Activated CD4-positive, alpha-beta T cell treated with anti-CD3 and anti-CD28 coated beads for 36 hours (primary cell): ENCODE data around the gene LEO1. TPM values are rescaled to one million over a fixed set of nuclear protein-coding genes. Genes with fewer than 3 reads are reported as not detected.

Source experiments
- ATAC-seq: fragments of 200-7000 bp; cut with Tn5 transposase; one replicate; pipeline ENCODE4 v1.10.0; 2021; ENCODE audit warnings: mild to moderate bottlenecking, moderate library complexity
- CTCF ChIA-PET: fragments of 350-600 bp; sonication (Branson Sonifier 250); formaldehyde crosslinking; loops from one replicate; lab custom pipeline; 2021; ENCODE audit warnings: antibody characterized with exemption; lab: Charles Lee
- POLR2A ChIA-PET: fragments of 350-600 bp; sonication (Branson Sonifier 250); formaldehyde crosslinking; loops from one replicate; lab custom pipeline; 2021; ENCODE audit warnings: antibody characterized with exemption, inconsistent platforms; lab: Charles Lee
- DNase-seq: peaks from one replicate; pipeline ENCODE4 v3.0.0-alpha.2; 2020
- H3K27ac Mint-ChIP-seq: one replicate; pipeline ENCODE4 v1.8.0; 2021; ENCODE audit warnings: mixed read lengths
- H3K27me3 Mint-ChIP-seq: one replicate; pipeline ENCODE4 v1.8.0; 2021; ENCODE audit warnings: mixed read lengths
- H3K36me3 Mint-ChIP-seq: one replicate; pipeline ENCODE4 v1.8.0; 2021; ENCODE audit warnings: low read depth, mixed read lengths
- H3K4me1 Mint-ChIP-seq: one replicate; pipeline ENCODE4 v1.8.0; 2021; ENCODE audit warnings: mixed read lengths
- H3K4me3 Mint-ChIP-seq: one replicate; pipeline ENCODE4 v1.8.0; 2021; ENCODE audit warnings: mild to moderate bottlenecking, moderate library complexity, mixed read lengths
- H3K9me3 Mint-ChIP-seq: one replicate; pipeline ENCODE4 v1.8.0; 2021; ENCODE audit warnings: low read depth, mixed read lengths
- intact Hi-C, 2 experiments: fragments of 100-400 bp; cut with DNase I in 1 of 2; cut with micrococcal nuclease in 1 of 2; formaldehyde crosslinking; loops; one replicate each; pipeline versions ENCODE4 v1.14.2 to v1.15.1; 2022 to 2024; cut with DNase I, micrococcal nuclease
- total RNA-seq, 2 experiments: library from RNA; stranded (reverse); gene quantifications; one replicate each; pipeline ENCODE4 v1.2.3, GENCODE V29; 2021

Gene LEO1
- total RNA-seq, 2 experiments from 2014 or later: 31.4 to 40.0 TPM

DNA sequence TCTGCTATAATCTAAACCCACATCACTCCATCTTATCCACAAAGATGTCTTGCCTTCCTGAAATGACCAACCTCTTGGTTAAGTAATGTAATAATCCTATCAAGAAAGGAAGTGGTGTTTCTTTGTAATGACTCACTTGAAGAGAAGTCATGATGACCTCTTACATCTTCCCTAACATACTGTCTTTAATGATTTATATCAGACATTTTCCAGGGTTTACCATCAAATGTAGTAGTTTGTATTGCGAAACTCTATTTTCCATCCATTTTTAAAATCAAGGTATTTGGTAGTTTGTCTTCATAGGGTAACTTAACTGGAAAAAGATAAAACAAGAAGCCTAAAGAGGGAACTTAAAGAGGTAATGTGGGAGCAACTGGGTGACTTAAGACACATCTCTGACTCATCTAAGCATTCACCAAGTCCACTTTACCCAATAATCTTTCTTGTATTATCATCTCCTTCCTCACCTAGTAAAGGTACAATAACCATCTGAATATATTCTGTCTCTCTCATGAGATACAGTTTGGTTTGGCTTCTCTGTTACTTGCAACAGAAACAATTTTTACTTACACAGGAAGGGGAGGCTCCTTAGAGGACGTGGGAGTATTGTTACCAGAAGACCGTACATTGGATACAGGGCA, 41.7 kb upstream of the LEO1 start:
- DNase-seq (no peak), ATAC-seq (peak; percentile 65)
- CTCF ChIA-PET: interaction anchor here (0.5 kb wide), 1 partner anchor 41 kb away, joined by 3 read pairs; no protein-coding TSS in a partner anchor
- POLR2A ChIA-PET: no interaction called here
- H3K27ac Mint-ChIP-seq: peak overlapping the region; percentile 32
- H3K4me3 Mint-ChIP-seq: no peak overlapping the region
- peaks cover 5% of the 10 kb centered on the region for H3K27me3 Mint-ChIP-seq
- no peaks in the 10 kb centered on the region for H3K9me3 Mint-ChIP-seq
- intact Hi-C loops: loop anchor here (1.0 to 10.0 kb wide), 3 partner anchors 8 to 1878 kb away; no protein-coding TSS in a partner anchor
- peaks cover 50% of the 10 kb centered on the region for H3K4me1 Mint-ChIP-seq
- no peaks in the 10 kb centered on the region for H3K36me3 Mint-ChIP-seq

DNA sequence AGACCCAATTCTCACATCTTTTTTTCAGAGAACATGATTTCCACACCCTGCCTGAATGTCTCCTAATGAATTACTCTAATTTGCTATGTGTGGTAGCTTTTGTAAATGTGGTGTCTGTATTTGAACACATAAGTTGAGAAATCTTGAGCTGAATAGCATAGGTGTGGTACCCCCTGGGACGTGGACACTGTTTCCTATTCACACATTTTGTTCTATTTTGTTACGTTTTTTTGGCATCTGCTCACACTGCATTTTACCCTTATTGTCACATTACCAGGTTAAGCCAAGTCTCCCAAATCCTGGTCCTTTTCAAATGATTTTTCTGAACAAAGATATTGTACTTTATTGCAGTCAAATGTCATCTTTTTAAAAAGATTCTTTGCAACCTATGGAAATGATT, 40.6 kb upstream of the LEO1 start:
- no peak for ATAC-seq
- intact Hi-C loops: loop anchor here (2.0 to 10.0 kb wide), 2 partner anchors 29 to 1877 kb away; no protein-coding TSS in a partner anchor
- Mint-ChIP-seq H3K36me3 (no peaks in the 10 kb centered on the region), H3K9me3 (no peaks in the 10 kb centered on the region), H3K4me1 (peaks cover 55% of the 10 kb centered on the region), H3K27me3 (peaks cover under 1% of the 10 kb centered on the region), H3K4me3 (no peak overlapping the region), H3K27ac (no peak overlapping the region)
- DNase-seq: no peak
- ChIA-PET POLR2A (no interaction called here), CTCF (interaction anchor here (1.8 kb wide), 1 partner anchor 9 kb away, joined by 5 read pairs; no protein-coding TSS in a partner anchor)

DNA sequence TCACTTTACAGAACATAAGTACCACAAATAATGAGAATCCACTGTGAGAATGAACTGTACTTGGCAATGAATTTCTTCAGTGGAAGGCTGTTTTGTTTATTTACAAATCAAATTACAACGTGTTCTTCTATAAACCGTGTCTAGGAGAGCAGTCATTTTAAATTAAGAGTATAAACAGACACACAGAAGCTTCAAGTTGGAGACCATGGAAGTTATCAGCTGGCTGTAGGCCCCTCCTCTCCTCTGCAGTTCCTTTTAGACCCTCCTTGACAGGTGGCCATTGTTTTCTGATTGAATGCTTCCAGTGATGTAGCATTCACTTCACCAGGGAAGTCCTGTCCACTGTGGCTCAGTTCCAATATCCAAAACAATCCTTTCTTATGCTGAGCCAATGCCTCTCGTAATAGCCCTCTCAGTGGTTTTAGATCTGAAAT, 40.1 kb upstream of the LEO1 start:
- Mint-ChIP-seq H3K36me3 (no peaks in the 10 kb centered on the region), H3K4me3 (no peak overlapping the region), H3K27ac (no peak overlapping the region), H3K27me3 (no peaks in the 10 kb centered on the region), H3K4me1 (peaks cover 60% of the 10 kb centered on the region), H3K9me3 (no peaks in the 10 kb centered on the region)
- ChIA-PET CTCF (interaction anchor here (1.8 kb wide), 1 partner anchor 9 kb away, joined by 5 read pairs; no protein-coding TSS in a partner anchor), POLR2A (no interaction called here)
- ATAC-seq: no peak
- no peak for DNase-seq
- intact Hi-C loops: loop anchor here (2.0 to 10.0 kb wide), 4 partner anchors 29 to 1877 kb away; partner anchors contain the start of gene SPPL2A (in 1 of the 2)

DNA sequence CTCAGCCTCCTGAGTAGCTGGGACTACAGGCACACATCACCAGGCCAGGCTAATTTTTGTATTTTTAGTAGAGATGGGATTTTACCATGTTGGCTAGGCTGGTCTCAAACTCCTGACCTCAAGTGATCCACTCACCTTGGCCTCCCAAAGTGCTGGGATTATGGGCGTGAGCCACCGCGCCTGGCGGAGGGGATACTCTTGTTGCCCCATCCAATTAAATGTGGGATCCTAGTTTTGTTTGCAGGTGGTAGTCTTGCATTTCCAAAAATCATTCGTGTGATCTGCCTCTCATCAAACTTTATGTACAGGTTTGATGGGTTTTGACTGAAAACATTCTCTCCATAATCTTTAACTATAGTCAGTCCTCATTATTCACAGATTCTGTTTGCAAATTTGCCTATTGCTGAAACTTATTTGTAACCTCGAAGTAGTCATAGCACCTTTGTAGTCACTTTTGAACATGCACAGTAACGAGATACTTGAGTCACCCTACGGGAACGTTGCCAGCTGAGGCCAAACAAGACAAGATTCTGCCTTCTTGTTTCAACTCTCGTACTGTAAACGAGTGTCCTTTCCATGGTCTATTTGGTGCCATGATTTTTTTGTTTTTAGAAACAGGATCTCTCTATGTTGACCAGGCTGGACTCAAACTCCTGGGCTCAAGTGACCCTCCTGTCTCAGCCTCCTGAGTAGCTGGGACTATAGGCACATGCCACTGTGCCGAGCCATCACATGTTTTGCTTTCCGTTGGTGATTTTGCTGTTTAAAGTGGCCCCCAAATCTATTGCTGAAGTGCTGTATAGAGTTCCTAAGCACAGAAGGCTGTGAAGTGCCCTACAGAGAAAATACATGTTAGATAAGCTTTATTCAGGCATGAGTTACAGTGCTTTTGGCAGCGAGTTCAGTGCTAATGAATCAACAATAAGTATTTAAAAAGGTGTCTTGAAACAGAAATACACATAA, 39.3 kb upstream of the LEO1 start:
- POLR2A ChIA-PET: no interaction called here
- intact Hi-C loops: loop anchor here in 1 of 2 experiments (2.0 to 10.0 kb wide), 3 partner anchors 548 to 1876 kb away; partner anchors contain the start of gene SPPL2A

DNA sequence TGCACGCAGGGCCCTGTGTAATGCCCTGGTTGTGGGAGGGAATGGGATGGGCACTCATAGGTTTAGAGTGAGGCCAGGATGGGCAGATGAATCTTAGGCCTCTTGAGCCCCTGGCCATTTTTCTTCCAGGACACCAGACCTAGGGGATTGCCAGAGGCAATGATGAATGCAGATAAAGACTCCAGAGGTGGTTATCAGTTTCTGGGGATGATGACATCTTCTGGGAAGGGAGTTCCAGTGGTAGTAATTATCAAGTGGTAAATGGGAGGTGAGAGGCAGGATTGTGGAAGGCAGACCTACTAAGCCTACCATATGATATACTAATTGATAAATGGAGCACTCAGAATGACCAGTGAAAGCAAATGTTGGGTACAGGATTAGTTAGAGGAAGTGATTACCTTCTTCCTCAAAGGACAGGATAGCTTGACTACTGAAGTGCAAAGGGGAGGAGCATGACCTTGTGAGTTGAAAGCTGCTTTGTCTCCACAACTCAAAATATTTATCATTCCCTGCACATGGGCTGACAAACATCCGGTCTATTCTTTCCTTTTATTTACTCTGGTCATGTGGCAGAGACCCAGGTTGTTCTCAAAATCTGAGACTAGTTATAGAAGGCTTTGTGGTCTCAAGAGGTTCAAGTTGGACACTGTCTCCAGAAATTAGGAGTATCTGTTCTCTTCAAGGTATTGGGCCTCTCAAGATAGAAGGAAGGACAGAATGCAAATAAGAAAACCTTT, 37.3 kb upstream of the LEO1 start:
- POLR2A ChIA-PET: no interaction called here
- intact Hi-C loops: loop anchor here (5.0 kb wide), 4 partner anchors 33 to 1102 kb away; partner anchors contain the start of genes AP4E1 (in 1 of the 2) and LEO1 (in 1 of the 2)
- no peak for ATAC-seq
- DNase-seq: no peak
- H3K27ac Mint-ChIP-seq: no peak overlapping the region
- no peaks in the 10 kb centered on the region for H3K9me3 Mint-ChIP-seq
- no peaks in the 10 kb centered on the region for H3K36me3 Mint-ChIP-seq
- no peaks in the 10 kb centered on the region for H3K27me3 Mint-ChIP-seq
- CTCF ChIA-PET: interaction anchor here (1.0 kb wide), 1 partner anchor 9 kb away, joined by 5 read pairs; no protein-coding TSS in a partner anchor
- H3K4me3 Mint-ChIP-seq: no peak overlapping the region
- H3K4me1 Mint-ChIP-seq: peaks cover 80% of the 10 kb centered on the region

More for the DNA sequence above, 39.3 kb upstream of the LEO1 start:
- Mint-ChIP-seq H3K4me1 (peaks cover 68% of the 10 kb centered on the region), H3K9me3 (no peaks in the 10 kb centered on the region), H3K36me3 (no peaks in the 10 kb centered on the region), H3K27ac (peak overlapping the region; percentile 61), H3K27me3 (no peaks in the 10 kb centered on the region), H3K4me3 (no peak overlapping the region)
- peak; percentile 91 for DNase-seq
- ATAC-seq: peak; percentile 42
- CTCF ChIA-PET: interaction anchor here (0.8 to 1.8 kb wide), 3 partner anchors 10 to 36 kb away, joined by 3 to 5 read pairs (median 4); no protein-coding TSS in a partner anchor

- intact Hi-C loops: loop anchor here (5.0 kb wide), 4 partner anchors 34 to 1101 kb away; partner anchors contain the start of genes AP4E1 (in 1 of the 2) and LEO1 (in 1 of the 2)
- ATAC-seq (no peak), DNase-seq (peak; percentile 18)
- H3K27ac Mint-ChIP-seq: no peak overlapping the region
- no peaks in the 10 kb centered on the region for H3K9me3 Mint-ChIP-seq
- no peak overlapping the region for H3K4me3 Mint-ChIP-seq
- no peaks in the 10 kb centered on the region for H3K36me3 Mint-ChIP-seq
- no peaks in the 10 kb centered on the region for H3K27me3 Mint-ChIP-seq
- peaks cover 80% of the 10 kb centered on the region for H3K4me1 Mint-ChIP-seq
- CTCF ChIA-PET: interaction anchor here (1.0 kb wide), 1 partner anchor 9 kb away, joined by 5 read pairs; no protein-coding TSS in a partner anchor
- POLR2A ChIA-PET: no interaction called here
Observed at GRCh38 chr15:52008359-52008697, 36.8 kb upstream of the LEO1 start.

DNA sequence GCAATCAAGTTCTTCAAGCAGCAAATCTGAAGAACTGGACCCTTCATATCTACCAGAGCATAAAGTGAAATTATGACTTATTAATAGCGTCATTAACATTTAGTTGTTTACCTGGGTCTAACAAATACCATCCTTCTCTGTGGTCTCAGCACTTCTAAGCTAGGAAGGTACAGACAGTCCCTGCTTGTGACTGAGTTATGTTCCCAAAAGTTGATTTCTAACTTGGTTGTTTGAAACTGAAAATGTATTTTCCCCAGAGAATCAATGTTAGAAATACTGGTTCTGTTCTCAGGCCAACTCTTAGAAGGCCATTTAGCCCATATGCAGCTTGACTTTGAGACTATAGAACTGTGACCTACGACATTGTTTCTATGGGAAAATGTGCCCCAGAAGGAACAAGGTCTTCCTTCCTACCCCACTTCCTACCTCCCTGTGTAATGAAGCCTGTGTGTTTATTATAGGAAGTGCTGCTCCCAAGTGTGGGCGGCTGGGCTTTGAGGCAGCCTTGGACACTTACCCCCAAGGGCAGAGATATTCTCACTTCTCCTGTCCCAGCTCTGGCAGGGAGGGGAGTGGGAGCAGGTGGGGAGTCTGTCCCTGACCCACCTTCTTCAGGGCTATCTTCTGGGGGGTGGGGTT, 35.2 kb upstream of the LEO1 start:
- Mint-ChIP-seq H3K27me3 (no peaks in the 10 kb centered on the region), H3K4me1 (peaks cover 72% of the 10 kb centered on the region), H3K4me3 (no peak overlapping the region), H3K27ac (peak overlapping the region; percentile 56), H3K9me3 (peaks cover 2% of the 10 kb centered on the region), H3K36me3 (peaks cover 4% of the 10 kb centered on the region)
- ChIA-PET POLR2A (interaction anchor here (0.8 kb wide), 1 partner anchor 19 kb away, joined by 3 read pairs; no protein-coding TSS in a partner anchor), CTCF (interaction anchor here (0.6 to 1.8 kb wide), 4 partner anchors 13 to 470 kb away, joined by 3 to 8 read pairs (median 4); no protein-coding TSS in a partner anchor)
- peak; percentile 4 for ATAC-seq
- DNase-seq: no peak
- intact Hi-C loops: loop anchor here (1.0 to 5.0 kb wide), 9 partner anchors 7 to 1100 kb away; partner anchors contain the start of genes AP4E1 (in 1 of the 2), LEO1 (in 1 of the 2) and MAPK6 (in 1 of the 2)

DNA sequence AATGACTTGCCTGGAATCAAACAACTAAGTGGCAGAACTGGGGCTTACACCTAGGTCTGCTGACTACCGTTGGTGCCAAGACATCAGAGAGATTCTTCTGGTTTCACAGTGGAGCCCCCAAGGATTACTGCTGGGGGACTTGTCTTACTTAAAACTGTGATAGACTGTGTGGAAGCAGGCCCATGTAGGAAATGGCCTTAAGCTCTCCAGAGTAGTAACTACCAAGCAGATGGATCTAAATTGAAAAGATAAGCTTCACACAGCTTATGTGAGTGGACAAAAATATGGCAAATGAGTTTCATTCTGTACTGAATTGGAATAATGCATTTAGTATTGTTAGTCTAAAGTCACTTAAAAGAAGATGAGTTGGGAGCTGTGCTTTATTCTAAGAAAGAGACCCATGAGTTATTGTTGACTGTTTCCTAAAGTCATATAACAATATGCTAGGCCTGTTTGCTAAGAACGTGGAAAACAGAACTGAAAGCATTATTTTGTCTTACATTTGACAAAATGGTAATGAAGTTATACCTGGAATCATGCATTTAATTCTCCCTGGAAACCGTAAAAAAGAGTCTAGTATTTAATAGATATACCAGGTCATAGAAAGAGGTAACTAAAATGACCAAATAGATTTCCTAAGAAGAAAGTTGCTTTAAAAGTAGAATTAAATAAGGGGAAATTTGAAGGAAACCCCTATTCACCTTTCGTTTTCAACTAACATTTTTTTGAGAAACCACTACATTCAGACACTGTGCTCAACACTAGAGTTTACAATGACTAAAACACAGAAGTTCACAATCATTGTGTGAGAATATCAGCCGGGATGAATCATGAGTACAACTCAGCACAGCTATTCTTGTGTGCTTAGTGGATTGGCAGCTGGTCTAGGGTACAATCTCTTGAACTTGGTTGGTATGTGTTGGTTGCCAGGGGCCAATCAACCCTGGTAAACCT, 34.4 kb upstream of the LEO1 start:
- ATAC-seq (peak; percentile 90), DNase-seq (peak; percentile 54)
- Mint-ChIP-seq H3K9me3 (peaks cover 2% of the 10 kb centered on the region), H3K27ac (peak overlapping the region; percentile 56), H3K4me1 (peaks cover 64% of the 10 kb centered on the region), H3K4me3 (peak overlapping the region; percentile 6), H3K27me3 (no peaks in the 10 kb centered on the region), H3K36me3 (peaks cover 4% of the 10 kb centered on the region)
- POLR2A ChIA-PET: interaction anchor here (0.8 to 0.9 kb wide), 3 partner anchors 11 to 34 kb away, joined by 3 read pairs; partner anchors contain the start of gene LEO1
- intact Hi-C loops: loop anchor here (1.0 to 5.0 kb wide), 9 partner anchors 8 to 1099 kb away; partner anchors contain the start of genes AP4E1 (in 1 of the 2), LEO1 (in 1 of the 2) and MAPK6 (in 1 of the 2)
- CTCF ChIA-PET: interaction anchor here (0.6 to 1.8 kb wide), 4 partner anchors 13 to 24 kb away, joined by 3 to 8 read pairs (median 4); no protein-coding TSS in a partner anchor

- H3K27ac Mint-ChIP-seq: no peak overlapping the region
- ChIA-PET CTCF (interaction anchor here (0.9 to 1.5 kb wide), 3 partner anchors 25 to 74 kb away, joined by 3 to 4 read pairs (median 3); no protein-coding TSS in a partner anchor), POLR2A (no interaction called here)
Observed at GRCh38 chr15:52004806-52005205, 33.2 kb upstream of the LEO1 start.

More at GRCh38 chr15:52004806-52005205, 33.2 kb upstream of the LEO1 start:
- intact Hi-C loops: loop anchor here (5.0 kb wide), 4 partner anchors 33 to 1098 kb away; partner anchors contain the start of genes AP4E1 (in 1 of the 2) and LEO1 (in 1 of the 2)
- DNase-seq (no peak), ATAC-seq (no peak)
- Mint-ChIP-seq H3K36me3 (peaks cover 4% of the 10 kb centered on the region), H3K9me3 (peaks cover 2% of the 10 kb centered on the region), H3K4me3 (no peak overlapping the region), H3K27me3 (no peaks in the 10 kb centered on the region), H3K4me1 (peaks cover 55% of the 10 kb centered on the region)
